GM21390 (cell line): Measurements from ENCODE around the gene SNTG2.

ENCODE experiments used
- ATAC-seq: cut with Tn5 transposase; IDR thresholded peaks from one replicate; pipeline ENCODE4 v1.9.1; 2021; ENCODE audit not compliant: unreplicated experiment

The SNTG2 gene

DNA sequence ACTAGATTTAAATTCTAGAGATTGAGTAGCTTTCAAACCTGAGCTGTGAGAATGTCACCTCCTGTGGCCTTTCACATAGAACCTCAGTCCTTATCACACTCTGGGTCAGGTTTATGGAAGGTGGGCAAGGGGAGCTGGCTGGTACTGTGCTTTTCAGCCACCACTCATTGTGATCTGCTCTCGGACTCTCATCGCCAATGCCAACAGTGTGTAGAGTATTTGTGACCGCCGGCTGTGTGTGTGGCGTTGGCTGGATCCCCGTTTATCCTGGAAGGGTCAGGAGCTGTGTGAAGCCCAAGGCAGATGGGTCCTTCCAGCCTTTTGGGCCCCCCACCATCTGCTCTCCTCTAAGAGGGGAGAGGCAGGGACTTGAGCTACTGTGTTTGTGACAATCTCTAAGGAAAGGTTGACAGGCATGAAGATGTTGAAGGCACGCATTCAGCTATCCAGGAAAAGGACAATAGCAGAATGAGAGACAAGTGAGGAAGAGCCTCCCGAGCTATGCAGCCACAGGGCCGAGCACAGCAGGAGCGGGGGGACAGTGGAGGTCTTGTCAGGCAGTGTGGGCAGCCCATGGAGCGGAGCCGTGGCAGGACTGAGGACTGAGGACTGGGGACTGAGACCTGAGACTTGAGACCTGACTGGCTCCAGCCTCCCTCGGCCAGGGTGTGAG is 355.5 kb downstream of the SNTG2 start:
- ATAC-seq: no peak

DNA sequence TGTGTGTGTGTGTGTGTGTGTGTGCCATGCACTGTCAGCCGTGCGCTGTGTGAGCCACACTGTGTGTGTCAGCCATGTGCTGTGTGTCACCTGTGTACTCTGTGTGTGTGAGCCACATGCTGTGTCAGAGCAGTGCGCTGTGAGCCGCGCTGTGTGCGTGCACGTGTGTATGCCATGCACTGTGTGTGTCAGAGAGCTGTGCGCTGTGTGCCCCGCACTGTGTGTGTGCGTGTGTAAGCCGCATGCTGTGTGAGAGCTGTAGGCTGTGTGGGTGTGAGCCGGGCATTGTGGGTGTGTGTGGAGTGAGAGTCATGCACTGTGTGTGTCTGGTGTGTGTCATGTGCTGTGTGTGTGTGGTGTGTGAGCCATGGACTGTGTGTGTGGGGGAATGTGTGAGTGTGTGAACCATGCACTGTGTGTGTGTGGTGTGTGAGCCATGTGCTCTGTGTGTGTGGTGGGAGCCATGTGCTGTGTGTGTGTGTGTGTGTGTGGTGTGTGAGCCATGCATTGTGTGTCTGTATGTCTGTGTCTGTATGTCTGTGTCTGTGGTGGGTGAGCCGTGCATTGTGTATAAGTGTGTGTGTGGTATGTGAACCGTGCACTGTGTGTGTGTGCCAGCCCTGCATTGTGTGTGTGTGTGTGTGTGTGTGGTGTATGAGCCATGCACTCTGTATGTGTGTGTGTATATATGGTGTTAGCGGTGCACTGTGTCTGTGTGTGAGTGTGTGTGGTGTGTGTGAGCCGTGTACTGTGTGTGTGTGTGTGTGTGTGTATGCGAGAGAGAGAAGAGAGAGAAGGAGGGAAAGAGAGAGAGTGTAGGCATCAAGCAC is 356.3 kb downstream of the SNTG2 start:
- ATAC-seq: no peak

DNA sequence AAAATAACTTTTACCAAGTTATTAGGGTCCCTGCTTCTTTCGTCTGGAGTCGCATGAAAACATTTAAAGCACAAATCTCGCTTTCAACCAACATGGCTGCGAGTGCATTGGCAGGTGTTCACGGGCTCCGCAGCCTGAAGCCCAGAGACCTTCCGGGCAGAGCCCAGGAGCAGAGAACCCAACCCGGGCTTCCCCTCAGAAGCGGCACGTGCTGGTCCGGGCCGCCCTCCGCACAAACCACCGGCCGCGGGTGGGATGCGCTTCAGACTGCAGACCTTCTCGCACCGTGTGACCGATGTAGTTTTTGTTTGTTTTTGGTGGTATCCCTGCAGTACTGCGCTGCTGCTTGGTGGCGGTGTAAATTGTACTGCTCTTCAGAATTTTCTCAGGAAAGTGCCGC is 357.0 kb downstream of the SNTG2 start:
- no peak for ATAC-seq

DNA sequence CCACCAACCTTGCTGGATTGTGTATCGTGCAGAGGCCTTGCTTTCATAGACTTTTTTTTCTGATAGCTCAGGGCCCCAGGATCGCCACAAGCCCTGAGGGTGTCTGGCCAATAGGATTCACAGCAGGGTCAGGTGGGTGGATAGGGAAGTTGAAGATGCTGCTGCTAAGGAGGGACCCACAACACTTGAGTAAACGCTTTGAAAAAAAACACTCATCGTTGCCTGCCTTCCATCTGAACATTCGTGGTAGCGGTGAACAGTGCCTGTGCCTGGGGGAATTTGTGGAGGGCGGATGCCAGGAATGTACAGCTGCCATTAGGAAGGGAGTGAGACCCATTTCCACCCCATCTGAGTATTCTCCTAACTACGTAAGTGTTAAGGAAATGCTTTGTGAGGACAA is 358.0 kb downstream of the SNTG2 start:
- ATAC-seq: no peak

DNA sequence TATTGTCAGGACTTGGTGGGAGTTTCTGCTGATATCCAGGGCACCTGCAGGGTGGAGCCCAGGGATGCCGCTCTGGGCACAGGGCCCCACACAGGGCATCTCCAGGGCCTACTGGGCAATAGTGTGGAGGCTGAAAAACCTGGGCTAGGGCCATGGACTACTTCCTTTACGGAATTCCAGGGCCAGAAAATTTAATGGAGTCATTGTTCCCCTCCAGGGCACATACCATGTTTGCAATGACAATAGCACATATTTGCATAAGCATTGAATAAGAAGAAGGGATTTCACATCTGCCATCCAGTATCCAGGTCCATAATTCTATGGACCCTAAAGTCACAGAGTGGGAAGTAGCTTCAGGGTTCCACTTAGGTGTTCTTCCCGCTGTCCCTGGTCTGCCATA is 358.9 kb downstream of the SNTG2 start:
- no peak for ATAC-seq

DNA sequence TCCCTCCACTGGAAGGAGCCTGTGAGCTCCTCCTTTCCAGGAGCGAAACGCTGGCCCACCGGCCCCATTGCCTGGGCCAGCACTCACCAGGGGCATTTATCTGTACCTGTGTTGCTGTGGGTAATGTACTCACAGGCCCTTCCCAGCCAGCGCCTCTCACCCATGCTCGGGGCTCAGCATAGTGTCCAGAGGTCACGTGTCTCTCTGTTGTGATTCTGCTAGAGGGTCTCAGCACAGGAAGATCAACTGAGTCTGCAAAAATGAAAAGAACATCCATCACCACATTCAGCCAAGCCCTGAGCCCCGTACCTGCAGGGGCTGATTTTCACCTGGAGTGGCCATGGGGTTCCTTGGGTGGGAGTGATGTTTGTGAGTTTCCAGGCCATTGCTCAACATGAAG is 359.6 kb downstream of the SNTG2 start:
- no peak for ATAC-seq

DNA sequence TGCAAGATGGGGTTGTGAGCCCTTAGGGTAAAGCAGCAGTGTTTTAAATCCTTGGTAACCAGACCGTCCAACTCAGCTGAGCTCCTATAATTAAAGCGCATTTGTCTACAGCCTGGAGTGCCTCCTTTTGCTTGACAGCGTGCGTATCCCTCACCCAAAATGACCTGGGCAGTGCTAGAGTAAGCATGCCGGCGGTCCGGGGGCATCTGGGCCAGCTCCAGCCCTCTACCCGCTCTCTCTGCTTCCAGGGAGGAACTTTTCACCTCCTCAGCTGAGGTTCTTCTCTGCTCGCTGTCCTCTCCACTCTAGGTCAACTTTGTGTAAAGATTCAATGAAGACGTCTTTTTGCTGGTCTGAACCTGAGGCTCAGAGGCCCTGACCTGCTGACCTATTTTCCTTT is 360.2 kb downstream of the SNTG2 start:
- ATAC-seq: no peak

DNA sequence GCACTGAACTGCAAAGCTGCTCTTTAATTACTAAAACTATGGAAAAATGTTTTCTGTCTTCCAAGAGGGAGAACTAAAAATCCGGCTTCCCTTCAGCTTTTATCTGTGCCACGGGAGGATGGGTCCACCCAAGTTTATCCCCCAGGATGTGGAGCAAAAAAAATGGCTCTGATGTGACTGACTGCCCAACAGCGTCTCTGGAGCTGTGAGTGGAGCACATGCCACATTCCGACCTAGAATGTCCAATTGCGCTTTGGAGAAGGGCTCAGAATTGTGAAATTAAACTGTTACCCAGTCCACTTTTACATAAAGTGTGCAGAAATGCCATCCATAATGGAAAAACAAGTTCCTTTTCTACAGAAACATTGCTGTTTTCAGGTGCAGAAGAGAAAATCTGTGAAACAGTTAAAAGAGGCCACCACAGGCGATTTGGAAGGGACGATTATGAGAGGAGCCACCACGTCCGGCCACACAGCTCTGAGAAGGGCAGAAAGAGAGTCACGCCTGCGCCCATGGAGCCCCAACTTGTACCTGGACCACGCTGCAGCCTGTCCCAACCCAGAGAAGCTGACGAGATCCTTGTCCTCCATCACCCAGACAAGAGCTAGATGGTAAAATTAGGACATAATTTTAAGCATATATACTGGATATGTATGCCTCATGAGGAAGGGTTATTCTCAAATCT is 362.7 kb downstream of the SNTG2 start:
- no peak for ATAC-seq

DNA sequence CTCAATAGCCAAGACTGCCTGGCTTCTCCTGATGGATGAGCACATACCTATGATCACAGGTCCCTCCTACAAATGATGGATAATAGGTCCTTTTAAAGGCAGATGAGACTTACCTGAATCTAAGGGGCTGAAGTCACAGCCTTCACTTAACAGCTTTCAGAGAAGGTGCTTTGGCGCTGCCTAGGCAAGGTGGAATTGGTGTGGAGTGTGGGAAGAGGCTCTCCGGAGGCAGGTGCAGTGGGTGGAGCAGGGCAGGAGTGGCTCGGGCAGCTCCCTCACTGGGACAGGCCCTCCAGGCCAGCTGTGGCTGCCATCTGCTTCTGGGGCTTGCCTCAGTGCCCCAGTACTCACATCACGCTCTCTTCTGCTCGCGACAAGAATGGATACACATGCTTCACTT is 363.6 kb downstream of the SNTG2 start:
- no peak for ATAC-seq

DNA sequence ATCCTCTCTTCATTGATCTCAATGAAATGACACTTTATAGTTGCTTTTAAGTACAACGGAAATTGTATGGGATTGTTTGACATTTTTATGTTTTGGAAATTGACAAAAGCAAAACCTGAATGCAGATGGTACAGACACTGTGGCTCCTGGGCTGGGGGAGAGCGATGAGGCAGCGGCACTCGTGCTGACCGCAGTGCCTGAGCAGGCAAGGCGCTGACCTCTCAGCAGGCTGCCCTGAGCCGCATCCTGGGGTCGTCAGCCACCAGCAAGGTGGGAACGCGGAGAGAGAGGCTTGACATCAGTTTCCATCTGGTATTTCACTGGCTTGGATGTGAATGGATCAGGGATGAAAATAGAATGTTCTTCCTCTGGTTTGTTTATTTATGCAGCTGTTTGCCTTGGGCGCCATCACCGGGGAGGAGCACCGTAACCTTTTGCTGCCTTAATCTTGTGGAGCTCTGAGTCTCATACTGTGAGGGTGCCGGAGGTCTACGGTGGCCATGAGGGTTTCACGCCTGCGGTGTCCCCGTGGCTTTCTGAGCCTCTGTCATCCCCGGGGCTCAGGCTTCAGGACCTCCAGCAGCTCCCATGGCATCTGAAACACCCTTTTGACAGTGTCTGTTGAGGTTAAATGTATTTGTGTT is 367.8 kb downstream of the SNTG2 start:
- ATAC-seq: no peak

DNA sequence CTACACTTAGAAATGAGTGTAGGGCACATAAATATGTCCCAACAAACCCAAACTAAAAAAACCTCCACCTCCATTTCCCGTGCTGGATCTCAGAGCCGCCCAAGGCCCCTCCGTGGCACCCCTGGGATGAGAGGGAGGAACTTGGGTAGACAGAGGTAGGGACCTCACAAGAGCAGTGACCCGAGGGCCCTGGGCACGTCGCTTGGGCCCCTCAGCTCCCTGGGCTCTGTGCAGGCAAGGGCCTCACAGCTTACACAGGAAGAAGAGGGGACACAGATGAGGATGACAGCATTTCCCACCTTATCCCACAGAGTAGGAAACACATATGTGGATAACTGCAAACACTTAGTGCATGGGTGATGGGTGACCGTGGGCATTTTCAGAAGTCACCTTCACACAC is 368.7 kb downstream of the SNTG2 start:
- no peak for ATAC-seq

DNA sequence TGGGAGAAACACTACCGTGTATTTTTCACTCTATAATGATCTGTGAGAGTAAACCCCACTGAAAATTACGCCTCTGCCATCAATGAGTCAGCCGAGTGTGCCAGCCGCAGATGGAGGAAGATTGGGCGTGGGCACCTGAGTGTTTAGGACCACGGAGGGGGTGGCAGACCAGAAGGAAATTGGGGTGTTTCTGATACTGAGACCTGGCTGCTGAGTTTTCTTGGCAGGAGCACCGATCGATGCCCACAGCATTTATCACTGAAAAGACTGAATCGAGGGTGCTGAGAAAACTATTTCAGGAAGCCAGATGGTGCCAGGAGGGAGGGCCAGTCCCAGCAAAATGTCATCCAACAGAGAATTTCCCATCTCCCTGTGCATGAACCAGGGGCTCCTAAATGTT is 370.7 kb downstream of the SNTG2 start:
- no peak for ATAC-seq

DNA sequence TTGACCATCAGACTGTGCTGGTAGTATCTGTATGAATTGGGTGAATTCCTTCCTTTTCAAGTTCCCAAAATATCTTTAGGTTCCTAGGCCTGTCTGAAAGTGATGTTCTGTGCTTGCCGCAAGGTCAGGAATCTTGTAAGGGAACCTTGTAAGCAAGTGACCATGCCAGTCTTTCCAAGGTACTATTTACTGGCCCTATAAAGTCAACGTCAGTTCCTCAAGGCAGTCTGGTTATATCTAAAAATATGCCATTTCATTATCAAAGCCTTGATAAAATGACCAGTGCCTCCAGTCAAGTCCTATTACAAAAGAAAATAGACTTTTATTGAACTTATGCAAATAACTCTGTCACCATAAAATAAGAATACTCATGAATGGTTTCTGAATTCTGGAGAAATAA is 374.2 kb downstream of the SNTG2 start:
- no peak for ATAC-seq

DNA sequence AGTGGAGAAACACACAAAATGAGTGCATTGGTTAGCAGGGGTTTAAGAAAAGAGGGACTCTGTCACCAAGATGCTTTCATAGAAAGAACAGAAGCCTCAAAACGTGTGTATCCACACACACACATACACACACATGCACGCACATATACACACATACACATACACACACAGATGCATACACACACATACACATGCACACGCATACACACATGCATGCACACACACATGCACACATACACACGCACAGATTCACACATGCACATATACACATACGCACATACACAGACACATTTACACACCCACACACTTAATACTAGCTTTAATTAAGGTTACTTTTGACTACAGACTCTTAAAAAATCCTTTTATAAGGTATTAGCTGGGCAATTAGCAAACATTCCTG is 378.0 kb downstream of the SNTG2 start:
- ATAC-seq: no peak

DNA sequence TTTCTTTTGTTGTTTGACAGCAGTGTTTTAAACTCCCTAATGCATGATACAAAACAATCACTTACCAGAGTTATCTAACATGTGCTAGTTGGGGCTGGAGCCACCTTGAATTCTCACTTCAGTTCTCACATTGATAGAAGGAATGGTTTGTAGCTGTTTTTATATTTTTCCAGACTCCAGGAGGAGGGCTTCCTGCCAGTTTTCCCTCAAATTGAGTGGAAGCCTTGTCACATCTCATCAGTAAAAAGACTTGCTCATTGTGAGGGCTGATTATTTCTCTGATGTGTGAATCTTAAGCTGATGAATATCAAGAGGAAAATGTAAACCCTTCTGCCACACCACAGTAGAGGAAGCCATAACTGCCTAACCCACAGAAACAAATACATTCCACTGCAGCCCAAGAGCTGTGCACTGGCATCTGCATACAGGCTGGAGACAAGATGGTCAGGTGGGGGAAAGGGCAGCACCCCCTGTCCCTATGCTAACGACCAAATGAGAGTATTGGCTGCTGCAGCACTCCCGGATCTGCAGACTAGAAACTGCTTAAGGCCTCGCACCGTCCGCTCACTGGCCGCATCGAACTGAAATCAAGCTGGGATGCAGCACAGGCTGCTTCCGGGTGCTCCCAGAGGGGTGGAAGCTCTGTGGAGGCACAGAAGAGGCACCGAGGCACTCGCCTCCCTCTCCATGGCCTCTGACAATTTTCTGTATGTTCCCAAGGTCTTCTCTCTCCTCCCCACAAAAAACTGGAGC is 388.9 kb downstream of the SNTG2 start:
- no peak for ATAC-seq

DNA sequence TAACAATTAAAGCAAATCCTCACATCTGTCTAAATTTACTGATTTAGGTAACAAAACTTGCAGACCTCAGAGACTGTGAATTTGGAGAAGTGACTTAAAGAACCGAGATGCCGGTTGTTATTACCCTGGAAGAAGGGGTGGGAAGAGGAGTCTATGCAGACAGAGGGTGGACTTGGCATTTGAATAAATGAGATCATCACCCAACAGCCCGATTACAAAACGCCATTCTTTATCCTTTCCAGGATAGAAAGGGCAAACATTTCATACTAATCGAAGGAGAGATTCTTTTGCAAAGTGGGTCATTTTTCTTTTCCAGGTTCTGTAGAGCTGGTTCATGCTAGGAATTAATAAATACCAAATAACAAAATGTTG is 389.5 kb downstream of the SNTG2 start:
- ATAC-seq: no peak

DNA sequence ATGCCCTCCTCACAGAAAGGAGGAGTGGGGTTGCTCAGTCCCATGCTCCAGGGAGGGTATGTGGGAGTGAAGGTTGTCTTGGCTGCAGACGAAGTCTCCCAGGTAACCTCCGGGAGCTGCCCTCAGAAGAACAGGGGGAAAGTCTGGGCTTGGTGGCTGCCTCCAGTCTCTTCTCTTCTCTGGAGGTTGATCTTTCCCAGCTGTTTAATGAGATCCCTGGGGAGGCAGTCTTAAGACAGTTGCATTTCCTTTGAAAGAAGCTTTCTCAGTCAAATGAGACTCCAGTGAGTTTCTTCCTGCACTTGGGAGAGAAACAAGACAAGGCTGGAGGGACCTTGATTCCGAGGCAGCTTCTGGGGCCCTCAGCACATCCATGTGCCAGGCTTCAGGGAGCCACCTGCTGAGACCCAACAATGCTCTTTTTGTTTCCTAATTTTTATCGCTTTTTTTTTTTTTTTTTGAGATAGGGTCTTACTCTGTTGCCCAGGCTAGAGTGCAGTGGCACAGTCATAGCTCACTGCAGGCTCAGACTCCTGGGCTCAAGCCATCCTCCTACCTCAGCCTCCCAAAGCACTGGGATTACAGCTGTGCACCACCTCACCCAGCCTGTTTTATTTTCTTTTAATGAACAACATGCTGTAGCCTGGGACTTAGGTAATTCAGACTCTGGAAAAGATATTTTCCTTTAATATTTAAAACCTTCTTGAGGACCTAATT is 390.9 kb downstream of the SNTG2 start:
- no peak for ATAC-seq

DNA sequence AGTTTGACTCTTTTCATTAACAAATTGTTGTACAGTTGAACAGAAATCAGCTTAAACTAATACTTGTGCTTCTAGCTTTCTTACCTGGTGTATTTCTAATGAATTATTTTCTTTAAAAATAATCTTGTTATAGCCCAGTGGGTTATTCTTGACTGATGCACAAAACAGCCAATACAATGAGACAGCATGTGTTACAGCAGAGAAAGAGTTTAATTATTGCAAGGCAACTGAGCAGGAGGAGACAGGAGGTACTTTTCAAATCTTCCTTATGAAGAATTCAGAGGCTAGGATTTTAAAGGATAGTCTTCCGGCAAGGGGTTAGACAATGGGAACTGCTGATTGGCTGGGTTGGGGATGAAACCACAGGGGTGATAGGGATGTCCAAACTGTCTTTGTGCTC is 398.1 kb downstream of the SNTG2 start:
- no peak for ATAC-seq

DNA sequence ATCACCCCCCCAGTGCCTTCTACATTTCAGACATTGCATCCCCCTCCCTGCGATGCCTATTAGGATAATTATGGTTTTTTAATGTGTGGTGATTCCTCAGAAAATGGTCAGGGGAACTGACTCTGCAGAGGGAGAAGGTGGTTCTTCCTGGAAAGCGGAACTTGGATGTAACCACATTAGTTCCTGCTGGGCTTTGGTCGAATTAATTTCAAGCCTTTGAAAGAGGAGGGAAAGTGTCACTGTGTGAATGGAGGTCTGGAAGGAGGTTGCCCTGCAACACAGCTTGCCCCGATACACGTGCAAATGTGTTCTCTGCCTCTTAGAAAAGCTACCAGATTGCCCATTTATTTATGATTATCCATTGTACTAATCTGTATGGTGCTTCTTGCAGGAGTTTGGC is 399.5 kb downstream of the SNTG2 start:
- ATAC-seq: no peak

DNA sequence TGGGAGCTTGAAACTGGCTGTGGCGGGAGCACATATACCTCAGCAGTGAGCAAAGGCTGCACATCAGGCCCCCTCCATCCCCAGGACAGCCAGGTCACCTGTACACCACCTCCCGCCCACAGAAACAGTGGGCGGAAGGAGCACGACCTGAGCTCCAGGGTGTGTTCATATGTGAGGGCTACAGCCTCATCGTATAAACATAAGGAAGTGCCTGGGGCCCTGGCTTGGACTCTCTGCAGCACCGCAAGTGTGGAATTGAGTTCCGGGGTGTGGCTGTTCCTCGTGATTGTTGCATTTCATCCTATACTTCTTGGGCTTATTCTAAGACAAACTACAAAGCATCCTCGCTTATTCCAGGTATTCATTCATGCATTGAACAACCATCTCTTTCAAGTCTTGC is 402.5 kb downstream of the SNTG2 start:
- ATAC-seq: no peak
